SK-N-SH (cell line): Measurements from ENCODE around the gene NDOR1. TPM values are rescaled to one million over a fixed set of nuclear protein-coding genes. Genes with fewer than 3 reads are reported as not detected.

Source experiments
- CTCF ChIA-PET: fragments of 300-600, 350-600 bp; formaldehyde crosslinking; extraction: SDS; loops from one replicate; lab custom pipeline; 2021; lab: Yijun Ruan, JAX
- POLR2A ChIA-PET: fragments of 350-600 bp; sonication (Branson Sonifier 250); formaldehyde crosslinking; extraction: SDS; loops from one replicate; lab custom pipeline; 2020; ENCODE audit warnings: antibody characterized with exemption, inconsistent platforms; lab: Yijun Ruan, JAX
- DNase-seq: peaks from one replicate; pipeline ENCODE4 v3.0.0; 2012
- H2AFZ ChIP-seq: fragments of 200-600 bp; sonication (generic); 2 replicates; pipeline ENCODE4 v1.8.1; 2016; ENCODE audit warnings: antibody characterized with exemption, mild to moderate bottlenecking, low read depth
- H3F3A ChIP-seq: fragments of 200-600 bp; sonication (generic); replicated peaks from 2 replicates; pipeline ENCODE3; 2016; ENCODE audit warnings: antibody characterized with exemption, mild to moderate bottlenecking; ENCODE audit not compliant: insufficient read depth
- H3K27ac ChIP-seq, 2 experiments: fragments of 200-500 bp in 1 of 2; fragments of 200-600 bp in 1 of 2; sonication (Bioruptor generic) in 1 of 2; sonication (generic), shearing (Covaris generic) in 1 of 2; 2 replicates each; pipeline versions ENCODE4 v1.5.1 to v1.6.1; 2014 to 2016; ENCODE audit warnings: low read depth in 2 of 2, inconsistent platforms in 1 of 2, low read length in 1 of 2, mild to moderate bottlenecking in 1 of 2, mixed read lengths in 1 of 2
- H3K27me3 ChIP-seq: fragments of 200-600 bp; sonication (generic), shearing (Covaris generic); 2 replicates; pipeline ENCODE4 v1.6.1; 2016; ENCODE audit warnings: mixed run types; ENCODE audit not compliant: insufficient read depth
- H3K36me3 ChIP-seq, 2 experiments: fragments of 200-500 bp in 1 of 2; fragments of 200-600 bp in 1 of 2; sonication (Bioruptor generic) in 1 of 2; sonication (generic) in 1 of 2; replicated peaks in 1 of 2; 2 replicates each; pipeline versions ENCODE3 to v1.5.1; 2014 to 2016; ENCODE audit warnings: low read length in 1 of 2, mild to moderate bottlenecking in 1 of 2; ENCODE audit not compliant: insufficient read depth in 2 of 2, control insufficient read depth in 1 of 2
- H3K4me1 ChIP-seq, 2 experiments: fragments of 200-500 bp in 1 of 2; fragments of 200-600 bp in 1 of 2; sonication (Bioruptor generic) in 1 of 2; sonication (generic), shearing (Covaris generic) in 1 of 2; 2 replicates each; pipeline versions ENCODE4 v1.5.1 to v1.6.1; 2014 to 2016; ENCODE audit warnings: low read depth in 1 of 2, low read length in 1 of 2, mixed run types in 1 of 2; ENCODE audit not compliant: insufficient read depth in 2 of 2, control insufficient read depth in 1 of 2
- H3K4me2 ChIP-seq: fragments of 200-600 bp; sonication (generic), shearing (Covaris generic); 2 replicates; pipeline ENCODE4 v1.6.1; 2017; ENCODE audit warnings: mixed run types
- H3K4me3 ChIP-seq, 2 experiments: fragments of 200-500 bp in 1 of 2; fragments of 200-600 bp in 1 of 2; sonication (Bioruptor generic) in 1 of 2; sonication (generic), shearing (Covaris generic) in 1 of 2; 2 replicates each; pipeline versions ENCODE4 v1.5.1 to v1.8.1; 2014 to 2016; ENCODE audit warnings: low read depth in 2 of 2, inconsistent platforms in 1 of 2, low read length in 1 of 2, mild to moderate bottlenecking in 1 of 2, mixed read lengths in 1 of 2, moderate library complexity in 1 of 2
- H3K79me2 ChIP-seq: fragments of 200-600 bp; sonication (generic); 2 replicates; pipeline ENCODE4 v1.8.1; 2017; ENCODE audit warnings: mild to moderate bottlenecking; ENCODE audit not compliant: insufficient read depth
- H3K9ac ChIP-seq: fragments of 200-600 bp; sonication (generic); 2 replicates; pipeline ENCODE4 v1.6.1; 2017; ENCODE audit warnings: mixed run types
- H3K9me2 ChIP-seq: fragments of 200-600 bp; sonication (generic); 2 replicates; pipeline ENCODE4 v1.6.1; 2017; ENCODE audit warnings: mixed run types
- H3K9me3 ChIP-seq: fragments of 200-600 bp; sonication (generic); 2 replicates; pipeline ENCODE4 v1.6.1; 2017; ENCODE audit warnings: mixed run types, mild to moderate bottlenecking, moderate library complexity
- H4K20me1 ChIP-seq: fragments of 200-600 bp; sonication (generic); 2 replicates; pipeline ENCODE4 v1.6.1; 2017; ENCODE audit warnings: mild to moderate bottlenecking, mixed run types; ENCODE audit not compliant: insufficient read depth
- CTCF ChIP-seq: fragments of 200-600 bp; sonication (generic); IDR thresholded peaks from 2 replicates; pipeline ENCODE4 v1.6.1; 2017; ENCODE audit warnings: antibody characterized with exemption, mild to moderate bottlenecking, moderate library complexity
- ELF1 ChIP-seq: IDR thresholded peaks from 2 replicates; pipeline ENCODE4 v1.4.0; 2012
- EP300 ChIP-seq, 2 experiments: IDR thresholded peaks; 2 replicates each; pipeline versions ENCODE4 v1.4.0 to v1.6.1; 2012; ENCODE audit warnings: borderline replicate concordance in 1 of 2, low read depth in 1 of 2, low read length in 1 of 2
- EZH2phosphoT487 ChIP-seq: fragments of 200-600 bp; sonication (generic); IDR thresholded peaks from 2 replicates; pipeline ENCODE4 v1.6.1; 2017; ENCODE audit warnings: low read depth, mixed run types, mild to moderate bottlenecking, antibody characterized with exemption, moderate library complexity, borderline replicate concordance
- FOSL2 ChIP-seq: IDR thresholded peaks from 2 replicates; pipeline ENCODE4 v1.4.0; 2012; ENCODE audit warnings: low read depth, mild to moderate bottlenecking, moderate library complexity, borderline replicate concordance
- FOXJ3 ChIP-seq: sonication (generic); formaldehyde crosslinking; IDR thresholded peaks from 2 replicates; pipeline ENCODE4 v1.5.1; 2020; ENCODE audit warnings: mild to moderate bottlenecking, missing genetic modification reagents
- MAX ChIP-seq: IDR thresholded peaks from 2 replicates; pipeline ENCODE4 v1.4.0; 2012; ENCODE audit warnings: low read depth
- RAD21 ChIP-seq: IDR thresholded peaks from 2 replicates; pipeline ENCODE4 v1.6.1; 2012; ENCODE audit warnings: mild to moderate bottlenecking, low read length
- RCOR1 ChIP-seq: fragments of 150-350 bp; IDR thresholded peaks from 2 replicates; pipeline ENCODE4 v1.6.1; 2017; ENCODE audit warnings: antibody characterized with exemption, low read length
- RFX5 ChIP-seq: IDR thresholded peaks from 2 replicates; pipeline ENCODE4 v1.6.1; 2012; ENCODE audit warnings: mild to moderate bottlenecking, improper control_type of control experiment, low read length
- SIN3A ChIP-seq: IDR thresholded peaks from 2 replicates; pipeline ENCODE4 v1.6.1; 2012; ENCODE audit warnings: low read depth, mild to moderate bottlenecking, low read length, moderate library complexity, borderline replicate concordance
- YY1 ChIP-seq: IDR thresholded peaks from 2 replicates; pipeline ENCODE4 v1.4.0; 2012; ENCODE audit warnings: low read depth, mild to moderate bottlenecking
- WGBS: methylation state at CpG from one replicate; pipeline ENCODE4 v1.1.6; 2017; ENCODE audit warnings: low lambda C conversion rate; 5-methylcytosine and 5-hydroxymethylcytosine counted together
- polyA plus RNA-seq, 3 experiments: library from polyadenylated mRNA; depleted of rRNA; stranded (reverse); fragments of >200 nt; gene quantifications; 2 replicates each; pipeline ENCODE4 v1.2.3, GENCODE V29; 2012

Gene NDOR1
- polyA plus RNA-seq, 1 of the 3 experiments (the other 2 are of a cell fraction): 8.6 TPM

GRCh38 chr9:137182836-137183235, 22.7 kb upstream of the NDOR1 start:
- ChIA-PET CTCF (no interaction called here), POLR2A (no interaction called here)
- no peak for DNase-seq
- Histone ChIP-seq H3K4me1 (peaks cover 6 to 21% of the 10 kb centered on the region in 2 experiments; a peak in 1 of 4 replicates), H3K9me3 (no peaks in the 10 kb centered on the region), H3K9me2 (no peaks in the 10 kb centered on the region), H3K27me3 (no peaks in the 10 kb centered on the region), H3K79me2 (peaks cover 20% of the 10 kb centered on the region), H2AFZ (no peak overlapping the region), H3K4me3 (no peak overlapping the region), H3K4me2 (no peak overlapping the region), H3K9ac (no peak overlapping the region), H4K20me1 (no peaks in the 10 kb centered on the region), H3F3A (no peaks in the 10 kb centered on the region), H3K27ac (no peak overlapping the region), H3K36me3 (peaks cover 0 to 65% of the 10 kb centered on the region in 2 experiments)
- WGBS: 92% methylated on average over 13 of the region's 17 CpGs
- no peak for TF ChIP-seq EP300 (IDR thresholded peaks at IDR 0.05; ENCODE audit: borderline replicate concordance in 1 of 2, low read depth in 1 of 2, low read length in 1 of 2)
- TF ChIP-seq EZH2phosphoT487: no peak
- TF ChIP-seq MAX: no peak
- no peak for TF ChIP-seq ELF1
- no peak for TF ChIP-seq YY1
- TF ChIP-seq, all 33 proteins: peak for 0

GRCh38 chr9:137183980-137184595, 21.4 kb upstream of the NDOR1 start:
- Histone ChIP-seq H4K20me1 (peaks cover 2% of the 10 kb centered on the region; the same call in 1 of the 2 replicates), H2AFZ (no peak overlapping the region), H3K36me3 (peaks cover 0 to 62% of the 10 kb centered on the region in 2 experiments), H3K9ac (no peak overlapping the region), H3K9me3 (no peaks in the 10 kb centered on the region), H3K4me2 (no peak overlapping the region), H3K4me3 (no peak overlapping the region), H3F3A (peaks cover 5% of the 10 kb centered on the region), H3K27ac (peak overlapping the region in 1 of 2 experiments; percentile 7; a peak in 1 of 4 replicates), H3K27me3 (no peaks in the 10 kb centered on the region), H3K9me2 (no peaks in the 10 kb centered on the region), H3K4me1 (peaks cover 6 to 24% of the 10 kb centered on the region in 2 experiments; a peak in 1 of 4 replicates), H3K79me2 (peaks cover 24% of the 10 kb centered on the region)
- POLR2A ChIA-PET: no interaction called here
- DNase-seq: no peak
- TF ChIP-seq RAD21 (no peak), SIN3A (no peak), MAX (no peak), FOSL2 (no peak), CTCF (no peak), RFX5 (no peak), RCOR1 (no peak), FOXJ3 (no peak)
- CTCF ChIA-PET: no interaction called here
- 91% methylated on average over 24 of the region's 27 CpGs for WGBS
